ENCODE measurements around the gene UBAC1. TPM values are rescaled to one million over a fixed set of nuclear protein-coding genes. Genes with fewer than 3 reads are reported as not detected.

Gene UBAC1
- total RNA-seq, 4 donors from 2014 or later = 89.3 to 99.3 (median 96.9) TPM

DNA sequence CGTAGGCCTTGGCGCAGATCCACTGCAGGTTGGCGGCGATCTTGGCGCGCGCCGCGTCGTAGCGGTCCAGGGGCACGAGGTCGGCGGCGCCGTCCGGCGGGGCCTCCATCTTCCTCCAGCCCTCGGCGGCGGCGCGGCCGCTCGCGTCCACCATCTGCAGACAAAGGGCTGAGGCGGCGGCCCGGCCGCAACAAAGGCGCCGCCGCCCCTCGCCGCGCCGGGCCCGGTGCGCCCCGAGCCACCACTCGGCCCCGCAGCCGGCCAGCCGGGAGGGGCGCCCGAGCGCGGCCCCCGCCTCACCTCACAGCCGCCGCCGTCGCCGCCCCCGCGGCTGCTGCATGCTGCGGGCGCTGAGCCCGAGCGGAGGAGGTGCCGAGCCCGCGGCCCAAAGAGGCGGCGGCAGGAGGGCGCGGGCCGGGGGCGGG is 54.2 kb downstream of the UBAC1 start:
- TF ChIP-seq, protein P1, sequence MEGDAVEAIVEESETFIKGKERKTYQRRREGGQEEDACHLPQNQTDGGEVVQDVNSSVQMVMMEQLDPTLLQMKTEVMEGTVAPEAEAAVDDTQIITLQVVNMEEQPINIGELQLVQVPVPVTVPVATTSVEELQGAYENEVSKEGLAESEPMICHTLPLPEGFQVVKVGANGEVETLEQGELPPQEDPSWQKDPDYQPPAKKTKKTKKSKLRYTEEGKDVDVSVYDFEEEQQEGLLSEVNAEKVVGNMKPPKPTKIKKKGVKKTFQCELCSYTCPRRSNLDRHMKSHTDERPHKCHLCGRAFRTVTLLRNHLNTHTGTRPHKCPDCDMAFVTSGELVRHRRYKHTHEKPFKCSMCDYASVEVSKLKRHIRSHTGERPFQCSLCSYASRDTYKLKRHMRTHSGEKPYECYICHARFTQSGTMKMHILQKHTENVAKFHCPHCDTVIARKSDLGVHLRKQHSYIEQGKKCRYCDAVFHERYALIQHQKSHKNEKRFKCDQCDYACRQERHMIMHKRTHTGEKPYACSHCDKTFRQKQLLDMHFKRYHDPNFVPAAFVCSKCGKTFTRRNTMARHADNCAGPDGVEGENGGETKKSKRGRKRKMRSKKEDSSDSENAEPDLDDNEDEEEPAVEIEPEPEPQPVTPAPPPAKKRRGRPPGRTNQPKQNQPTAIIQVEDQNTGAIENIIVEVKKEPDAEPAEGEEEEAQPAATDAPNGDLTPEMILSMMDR (IDR thresholded peaks at IDR 0.05) = no peak
- TF ChIP-seq POLR2A (IDR thresholded peaks at IDR 0.05) = no peak
- intact Hi-C loops (cut with DNase I; ENCODE audit: low total_unique reads) = no loop called here
- DNase-seq (ENCODE audit: low spot score in 2 of 2) = peak in 1 of 2 donors; percentile 83
- 0% methylated on average over 12 of the region's 69 CpGs; no CpG with 5 or more reads in 1 of the 2 donors for WGBS, 2 donors
- peak overlapping the region; percentile 47 for H3K4me3 ChIP-seq (ENCODE audit: low read depth, poor library complexity, severe bottlenecking)

DNA sequence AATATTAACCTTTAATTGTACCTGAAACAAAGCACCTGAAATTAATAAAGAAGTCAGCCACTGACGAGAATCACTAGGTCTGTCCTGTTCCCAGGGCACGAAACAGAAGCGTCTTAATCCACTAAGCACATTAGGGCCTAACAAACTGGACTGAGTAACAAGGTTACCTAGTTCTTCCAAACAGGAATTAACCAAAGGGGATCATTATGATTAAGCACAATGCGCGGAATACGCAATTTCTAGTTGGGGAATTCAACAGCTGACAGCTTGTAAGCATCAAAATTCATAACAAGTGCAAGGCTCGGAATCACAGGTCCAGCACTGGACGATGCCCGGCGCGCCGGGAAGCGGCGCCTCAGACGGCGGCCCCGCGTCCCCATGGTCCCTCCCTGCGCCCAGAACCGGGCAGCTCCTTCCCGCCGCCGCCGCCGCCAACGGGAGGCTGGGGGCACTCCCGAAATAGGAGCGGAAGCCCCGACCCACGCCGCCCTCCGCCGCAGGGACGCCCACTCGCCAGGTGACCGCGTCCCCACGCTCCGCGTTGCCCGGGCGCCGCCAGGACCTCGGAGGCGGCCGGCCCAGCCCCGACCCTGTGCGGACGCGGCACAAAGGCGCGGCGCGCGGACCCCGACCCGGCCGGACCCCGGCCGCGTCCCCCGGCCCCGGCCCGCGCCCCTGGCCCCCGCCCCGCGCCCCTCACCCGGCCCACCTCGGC is 54.7 kb downstream of the UBAC1 start:
- peak overlapping the region; percentile 47 for H3K4me3 ChIP-seq (ENCODE audit: low read depth, poor library complexity, severe bottlenecking)
- no peak for TF ChIP-seq POLR2A (IDR thresholded peaks at IDR 0.05)
- TF ChIP-seq, protein P1 (IDR thresholded peaks at IDR 0.05) = no peak
- intact Hi-C loops (cut with DNase I; ENCODE audit: low total_unique reads) = no loop called here
- peak in 1 of 2 donors; percentile 77 for DNase-seq (ENCODE audit: low spot score in 2 of 2)
- 2 to 3% methylated on average over 27 to 31 of the region's 70 CpGs for WGBS, 2 donors

DNA sequence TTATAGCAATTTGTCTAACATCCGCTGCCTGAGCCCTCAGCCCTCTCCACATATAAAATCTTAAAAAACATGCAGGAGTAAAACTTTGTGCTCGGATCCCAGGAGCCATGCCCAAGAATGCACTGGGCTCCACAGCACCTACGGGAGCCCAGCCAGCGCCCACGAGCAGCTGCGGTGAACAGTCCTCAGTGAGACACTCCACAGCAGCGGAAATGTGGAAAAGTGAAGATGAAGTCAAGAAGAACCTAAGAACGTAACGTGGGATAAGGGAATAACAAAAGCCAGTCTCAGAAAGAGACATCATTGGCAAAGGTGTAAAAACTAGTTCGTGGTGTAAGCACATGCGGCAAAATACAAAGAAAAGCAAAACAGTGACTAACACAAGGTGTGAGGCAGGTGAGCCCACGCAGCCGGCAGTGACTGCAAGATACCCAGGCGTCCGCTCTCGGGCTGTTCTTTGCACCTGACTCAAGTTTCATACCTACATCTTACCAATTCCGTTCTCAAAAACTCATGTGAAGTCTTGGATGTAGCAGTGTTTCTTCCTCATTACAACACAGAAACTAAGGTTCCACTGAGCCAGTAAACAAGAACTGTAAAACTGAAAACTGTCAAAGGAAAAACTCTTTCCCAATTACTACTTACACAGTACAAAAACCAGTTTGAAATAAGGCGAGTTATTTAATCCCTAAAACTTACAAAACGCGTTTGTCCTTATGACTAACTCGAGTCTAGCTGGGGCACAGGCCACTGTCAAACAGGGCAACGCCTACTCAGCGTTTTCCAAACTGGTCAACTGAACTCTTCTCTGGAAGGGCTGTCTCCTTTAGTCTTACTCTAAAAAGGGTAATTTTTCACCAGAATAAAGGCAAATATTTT is 55.6 kb downstream of the UBAC1 start:
- 40 to 45% methylated on average over 23 of the region's 23 CpGs for WGBS, 2 donors
- TF ChIP-seq, protein P1 (IDR thresholded peaks at IDR 0.05) = no peak
- TF ChIP-seq POLR2A (IDR thresholded peaks at IDR 0.05) = no peak
- no peak overlapping the region for H3K4me3 ChIP-seq (ENCODE audit: low read depth, poor library complexity, severe bottlenecking)
- peak in 1 of 2 donors; percentile 80 for DNase-seq (ENCODE audit: low spot score in 2 of 2)
- intact Hi-C loops (cut with DNase I; ENCODE audit: low total_unique reads) = no loop called here

DNA sequence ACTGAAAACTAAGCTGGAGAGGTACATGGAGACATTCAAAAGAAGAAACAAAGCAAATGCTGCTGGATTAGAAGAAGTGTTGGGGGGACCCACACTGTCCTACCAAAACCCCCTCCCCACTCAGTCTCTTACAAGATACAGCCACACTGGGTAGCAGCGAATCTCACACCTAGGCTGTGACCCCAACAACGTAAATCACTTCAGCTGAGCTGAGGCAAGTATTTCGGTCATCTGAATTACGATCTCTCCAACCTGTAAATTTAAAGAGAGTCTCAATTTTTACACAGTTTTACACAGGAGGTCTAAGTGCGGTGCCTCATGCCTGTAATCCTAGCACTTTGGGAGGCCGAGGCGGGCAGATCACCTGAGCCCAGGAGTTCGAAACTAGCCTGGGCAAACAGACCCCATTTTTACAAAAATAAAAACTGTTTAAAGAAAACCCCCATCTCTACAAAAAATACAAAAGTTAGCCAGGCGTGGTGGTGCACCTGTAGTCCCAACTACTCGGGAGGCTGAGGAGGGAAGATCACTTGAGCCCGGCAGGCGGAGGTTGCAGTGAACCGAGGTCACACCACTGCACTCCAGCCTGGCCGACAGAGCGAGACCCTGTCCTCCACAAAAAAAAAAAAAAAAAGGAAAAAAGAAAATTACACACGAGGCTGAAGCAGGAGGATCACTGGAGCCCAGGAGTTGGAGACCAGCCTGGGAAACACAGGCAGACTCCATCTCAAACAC is 57.2 kb downstream of the UBAC1 start:
- intact Hi-C loops (cut with DNase I; ENCODE audit: low total_unique reads) = no loop called here
- 90 to 94% methylated on average over 16 of the region's 16 CpGs for WGBS, 2 donors

DNA sequence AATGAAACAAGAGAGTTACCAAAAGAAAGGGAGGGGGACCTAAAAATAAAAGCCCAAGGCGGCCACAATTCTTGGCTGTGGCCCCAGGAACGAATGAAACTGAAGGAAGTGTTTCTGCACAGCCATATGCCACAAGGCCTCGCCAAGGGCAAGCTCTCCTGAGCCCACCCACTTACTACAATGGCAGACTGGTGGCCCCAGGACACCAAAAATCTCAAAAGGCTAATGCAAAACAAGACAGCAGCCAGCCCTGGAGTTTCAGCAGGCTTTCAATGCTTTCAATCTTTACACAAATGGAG is 57.9 kb downstream of the UBAC1 start:
- TF ChIP-seq, protein P1 (IDR thresholded peaks at IDR 0.05) = no peak
- WGBS, 2 donors = 49 to 60% methylated on average over 3 of the region's 3 CpGs
- DNase-seq (ENCODE audit: low spot score in 2 of 2) = peak in 1 of 2 donors; percentile 17
- no peak overlapping the region for H3K4me3 ChIP-seq (ENCODE audit: low read depth, poor library complexity, severe bottlenecking)
- intact Hi-C loops (cut with DNase I; ENCODE audit: low total_unique reads) = no loop called here

More for the DNA sequence above, 57.2 kb downstream of the UBAC1 start:
- H3K4me3 ChIP-seq (ENCODE audit: low read depth, poor library complexity, severe bottlenecking) = no peak overlapping the region
- DNase-seq (ENCODE audit: low spot score in 2 of 2) = peak in 1 of 2 donors; percentile 17
- no peak for TF ChIP-seq POLR2A (IDR thresholded peaks at IDR 0.05)
- TF ChIP-seq, protein P1 (IDR thresholded peaks at IDR 0.05) = no peak
